UCSD-AML1 (cell line): Measurements from ENCODE around the gene ERP27.

ENCODE experiments used
- DNase-seq: peaks from one replicate; lab custom pipeline; 2025; ENCODE audit not compliant: unreplicated experiment; lab: John Stamatoyannopoulos, UW

ERP27 gene

DNA sequence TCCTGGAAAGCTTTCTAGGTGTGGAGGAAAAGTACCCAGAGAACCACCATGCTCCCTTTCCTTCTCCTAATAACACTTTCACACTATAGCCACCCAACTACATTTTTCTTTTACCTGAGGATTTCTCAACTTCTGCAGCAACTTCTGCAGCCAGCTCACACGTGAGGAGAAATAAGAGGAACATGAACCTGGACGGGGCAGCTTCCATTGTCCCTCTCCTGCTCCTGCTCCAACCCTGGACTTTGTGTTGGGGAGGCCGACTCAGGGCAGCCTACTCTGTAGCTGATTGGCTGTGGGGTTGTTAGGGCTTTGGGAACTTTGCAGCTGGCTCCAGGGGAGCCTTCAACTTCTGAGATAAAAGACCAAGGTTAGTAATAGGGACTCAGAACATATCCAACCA lies at the start of gene ERP27:
Gene ERP27 (minus strand): TSS at position 237 of the 400 bp plus-strand sequence. CDS start 29 bp downstream, at position 208.
- no peak for DNase-seq

GRCh38 chr12:14988035-14988434 lies 49.7 kb upstream of the ERP27 start:
- no peak for DNase-seq

DNA sequence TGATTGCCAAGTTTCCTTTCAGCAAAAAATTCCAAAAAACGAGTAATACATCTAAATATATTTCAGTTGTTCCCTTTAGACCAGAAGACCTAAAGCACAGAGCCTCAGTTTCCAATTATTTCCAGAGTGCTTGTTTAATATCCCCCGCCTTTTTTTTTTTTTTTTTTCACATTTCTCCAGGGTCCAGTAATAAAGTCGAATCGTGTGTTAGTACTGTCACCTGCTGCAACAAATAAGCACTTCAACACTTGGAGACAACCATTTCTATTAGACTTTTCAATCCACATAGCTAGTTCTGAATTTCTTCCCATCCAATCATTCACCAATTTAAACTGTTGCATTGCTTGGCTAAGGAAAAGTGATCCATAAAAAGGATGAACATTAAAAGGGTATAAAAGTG lies 48.1 kb upstream of the ERP27 start:
- DNase-seq: no peak

DNA sequence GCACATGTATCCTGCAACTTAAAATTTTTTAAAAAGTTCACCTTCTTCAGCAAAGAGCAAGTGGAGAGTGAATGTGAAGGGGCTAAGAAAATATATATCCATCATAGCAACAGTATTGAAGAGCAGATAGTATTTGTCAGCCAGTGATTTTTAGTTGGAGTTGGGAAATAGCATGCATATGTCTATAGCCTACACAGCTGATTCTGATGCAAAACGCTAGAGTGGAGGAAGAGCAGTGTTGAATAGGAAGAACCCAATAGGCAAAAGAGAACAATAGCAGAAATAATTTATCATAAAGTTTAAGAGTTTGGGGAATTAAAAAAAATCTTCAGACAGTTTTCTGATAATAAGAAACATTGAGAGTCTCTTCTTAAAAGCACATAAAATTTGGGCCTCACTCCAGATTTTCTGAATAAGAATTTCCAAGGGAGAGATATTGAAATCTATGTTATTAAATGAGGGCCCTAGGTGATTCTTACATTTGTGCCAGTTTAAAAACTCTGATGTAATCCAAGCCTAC lies 46.5 kb upstream of the ERP27 start:
- no peak for DNase-seq

DNA sequence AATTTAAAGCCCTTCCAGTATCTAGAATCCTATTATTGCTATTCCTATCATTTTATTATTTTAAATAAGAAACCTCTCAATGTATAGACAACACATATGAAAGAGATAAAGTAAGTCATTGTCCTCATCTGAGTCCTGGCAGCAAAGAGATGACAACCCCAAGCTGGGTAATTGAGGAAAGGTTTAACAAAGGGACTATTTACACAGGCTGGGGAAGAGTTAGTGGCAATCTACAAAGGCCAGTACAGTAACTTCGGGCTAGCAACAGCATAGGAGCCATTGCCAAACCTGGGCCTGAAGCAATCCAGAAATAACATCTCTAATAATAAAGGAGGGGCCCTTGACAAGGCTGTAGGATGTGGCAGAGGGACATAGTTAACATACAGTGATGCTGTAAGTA lies 45.7 kb upstream of the ERP27 start:
- no peak for DNase-seq

DNA sequence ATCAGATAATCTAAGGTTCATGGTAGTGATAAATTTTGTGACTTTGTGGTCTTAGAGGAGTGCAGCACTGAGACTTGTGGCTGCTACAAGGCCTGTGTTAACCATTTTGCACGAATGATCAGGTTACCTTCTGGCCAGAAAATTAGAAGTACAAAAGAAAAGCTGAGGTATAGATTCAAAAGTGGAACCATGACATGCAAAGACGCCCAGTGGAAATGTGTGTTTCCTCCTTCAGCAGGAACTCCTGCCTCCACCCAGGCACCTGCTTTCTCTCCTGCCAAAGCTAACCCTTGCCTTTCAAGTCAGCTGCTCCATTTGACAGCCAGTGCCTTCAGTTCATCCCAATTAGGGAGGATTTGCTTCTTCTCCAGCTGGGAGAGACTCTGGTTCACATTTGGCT lies 44.7 kb upstream of the ERP27 start:
- DNase-seq: no peak

- no peak for DNase-seq
Observed at GRCh38 chr12:14982562-14982961, 44.2 kb upstream of the ERP27 start.

- DNase-seq: peak; percentile 44
Observed at GRCh38 chr12:14981049-14981448, 42.7 kb upstream of the ERP27 start.

DNA sequence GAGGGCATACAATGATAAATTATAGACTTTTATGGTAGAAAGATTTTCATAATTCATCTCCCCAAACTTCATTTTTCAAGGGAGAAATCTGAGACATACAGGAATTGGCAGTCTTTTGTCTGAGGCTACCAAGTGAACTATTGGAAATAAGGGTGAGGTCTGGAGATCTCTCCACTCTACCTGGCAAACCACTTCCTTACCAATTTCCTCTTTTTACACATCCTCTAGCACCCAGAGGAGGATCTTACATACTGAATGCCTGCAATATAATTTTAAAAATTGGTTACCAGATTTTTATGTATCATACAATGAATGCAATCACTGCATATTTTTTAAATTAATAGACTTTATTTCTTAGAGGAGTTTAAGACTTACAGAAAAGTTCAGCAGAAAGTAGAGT lies 41.1 kb upstream of the ERP27 start:
- no peak for DNase-seq

GRCh38 chr12:14976658-14977057 lies 38.3 kb upstream of the ERP27 start:
- DNase-seq: no peak

DNA sequence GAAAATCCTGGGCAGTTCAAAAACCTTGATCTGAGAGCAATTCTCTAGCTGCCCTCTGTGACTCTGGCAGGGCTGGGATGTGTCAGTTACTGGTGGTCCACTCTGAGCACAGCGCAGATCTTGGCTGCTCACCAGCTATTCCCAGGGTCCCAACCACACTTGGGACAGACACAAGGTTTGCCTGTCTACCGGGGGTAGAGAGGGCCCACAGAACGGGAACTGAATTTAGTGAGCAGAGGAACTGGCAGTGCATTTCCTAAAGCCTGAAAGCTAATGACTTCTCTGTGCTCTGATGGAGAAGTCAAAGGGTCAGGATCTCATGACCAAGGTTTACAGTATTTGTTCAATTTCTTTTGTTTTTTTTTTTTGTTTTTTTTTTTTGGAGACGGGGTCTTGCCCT lies 37.1 kb upstream of the ERP27 start:
- DNase-seq: no peak

DNA sequence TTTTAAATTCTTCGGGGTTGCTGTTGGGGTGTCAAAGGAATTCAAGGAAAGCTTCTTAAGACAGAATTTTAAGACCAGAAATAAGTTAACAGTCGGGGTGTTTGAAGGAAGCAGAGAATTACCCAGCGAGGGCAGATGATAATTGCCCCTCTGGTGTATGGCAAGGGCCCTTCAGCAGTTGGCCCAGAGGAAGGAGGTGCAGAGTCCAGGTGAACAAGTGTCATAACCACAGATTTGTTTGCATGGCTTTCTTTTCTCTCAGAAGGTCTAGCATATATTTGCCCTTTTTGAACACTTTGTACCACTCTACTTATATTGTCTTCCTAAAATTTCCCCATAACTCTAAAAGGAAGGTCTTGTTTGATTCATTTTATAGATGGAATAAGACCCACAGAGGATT lies 36.3 kb upstream of the ERP27 start:
- no peak for DNase-seq

- DNase-seq: no peak
Observed at GRCh38 chr12:14972816-14973215, 34.5 kb upstream of the ERP27 start, which contains the start of gene PDE6H. TSS of gene PDE6H (plus strand) at chr12:14973042. CDS start at chr12:14978013, 4,971 bp downstream.

- no peak for DNase-seq
Observed at GRCh38 chr12:14970473-14970872, 32.1 kb upstream of the ERP27 start.

GRCh38 chr12:14968478-14968877 lies 30.1 kb upstream of the ERP27 start:
- DNase-seq: no peak

- no peak for DNase-seq
Observed at GRCh38 chr12:14965221-14965620, 26.9 kb upstream of the ERP27 start.

DNA sequence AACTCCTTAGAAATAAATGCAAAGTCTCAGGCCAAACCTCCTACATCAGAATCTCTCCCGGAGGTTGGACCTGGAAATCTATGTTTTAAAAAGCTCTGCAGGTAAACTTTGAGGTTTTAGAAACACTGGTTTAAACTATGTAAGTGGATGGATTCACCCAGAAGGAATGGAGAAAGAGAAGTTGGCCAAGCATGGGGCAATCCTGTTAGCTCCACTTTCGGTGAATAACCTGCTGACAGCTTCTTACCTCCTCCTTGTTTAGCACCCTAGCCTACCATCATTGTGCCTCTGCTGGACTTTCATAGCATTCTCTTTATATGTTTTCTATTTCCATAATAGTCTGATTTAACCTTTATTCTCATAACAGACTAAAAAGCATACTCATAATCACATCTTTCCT lies 26.1 kb upstream of the ERP27 start:
- DNase-seq: no peak

GRCh38 chr12:14963520-14963919 lies 25.2 kb upstream of the ERP27 start:
- DNase-seq: no peak

DNA sequence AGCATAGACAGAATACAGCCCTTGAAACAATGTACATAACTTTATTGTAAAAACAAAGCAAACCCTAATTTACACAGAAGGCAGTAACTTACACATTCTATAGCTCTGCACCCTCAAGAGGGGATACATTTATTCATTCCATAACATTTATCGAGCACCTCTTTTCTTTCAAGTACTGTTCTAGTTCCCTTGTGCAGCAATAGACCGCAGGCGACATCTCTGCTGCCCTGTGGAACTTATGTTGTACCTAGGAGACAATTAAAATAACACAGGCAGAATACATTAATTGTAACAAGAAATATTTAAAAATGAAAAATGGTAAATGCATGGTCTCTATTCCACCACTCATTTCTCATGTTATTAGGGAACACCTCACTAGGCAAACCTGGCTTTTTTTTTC lies 24.5 kb upstream of the ERP27 start:
- no peak for DNase-seq

DNA sequence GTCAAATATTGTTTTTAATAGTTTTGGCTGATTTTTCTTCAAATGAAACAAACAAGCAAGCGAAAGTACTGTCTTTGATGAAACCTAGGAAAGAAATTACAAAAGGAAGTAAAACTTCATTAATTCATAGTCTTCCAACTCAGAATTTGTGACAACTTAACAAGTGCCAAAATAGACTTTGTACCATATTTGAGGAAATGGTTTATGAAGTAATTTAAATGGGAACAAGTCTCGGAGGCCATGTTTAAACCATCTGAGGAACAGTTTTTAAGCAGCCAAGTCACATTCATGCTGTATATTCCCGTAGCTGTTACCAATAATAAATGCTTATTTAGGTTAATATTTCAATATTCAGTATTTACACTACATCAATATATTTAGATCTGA lies 23.8 kb upstream of the ERP27 start:
- DNase-seq: no peak

GRCh38 chr12:14961466-14962152 lies 23.3 kb upstream of the ERP27 start, which contains the start of gene ARHGDIB:
TSS of gene ARHGDIB (minus strand) at chr12:14961601. CDS start at chr12:14950712, 10,889 bp downstream.
- peak; percentile 86 for DNase-seq

- no peak for DNase-seq
Observed at GRCh38 chr12:14960548-14961465, 22.5 kb upstream of the ERP27 start.
